Sigmoid colon (tissue), 7 donors: ENCODE data around the gene STK4. TPM values are rescaled to one million over a fixed set of nuclear protein-coding genes. Genes with fewer than 3 reads are reported as not detected.

ENCODE experiments used
- DNase-seq: peaks from one replicate; pipeline ENCODE4 v3.0.0-alpha.2; 2019
- H3K27ac ChIP-seq, 4 donors: fragments of 200-600 bp; sonication (generic); one replicate each; pipeline ENCODE4 v1.5.1; 2016 to 2019; ENCODE audit warnings: mild to moderate bottlenecking in 1 of 4
- H3K27me3 ChIP-seq, 3 donors: fragments of 200-600 bp; sonication (generic); one replicate each; pipeline ENCODE4 v1.5.1; 2019; ENCODE audit warnings: mild to moderate bottlenecking in 1 of 3
- H3K36me3 ChIP-seq, 4 donors: fragments of 200-600 bp; sonication (generic); one replicate each; pipeline ENCODE4 v1.5.1; 2016 to 2019
- H3K4me1 ChIP-seq, 4 donors: fragments of 200-600 bp; sonication (generic); one replicate each; pipeline ENCODE4 v1.5.1; 2017 to 2019
- H3K4me3 ChIP-seq, 4 donors: fragments of 200-600 bp; sonication (generic); one replicate each; pipeline ENCODE4 v1.5.1; 2017 to 2019; ENCODE audit warnings: mild to moderate bottlenecking in 2 of 4, moderate library complexity in 1 of 4
- H3K9me3 ChIP-seq, 4 donors: fragments of 200-600 bp in 3 of 4; sonication (generic) in 3 of 4; one replicate each; pipeline versions ENCODE4 v1.5.1 to v1.6.1; 2013 to 2019
- EP300 ChIP-seq, 4 donors: sonication (generic); formaldehyde crosslinking; IDR thresholded peaks; one replicate each; pipeline ENCODE4 v1.6.1; 2017; ENCODE audit warnings: antibody characterized with exemption in 4 of 4
- POLR2A ChIP-seq, 2 donors: fragments of 450-650 bp; IDR thresholded peaks; one replicate each; pipeline ENCODE4 v1.6.1; 2016; ENCODE audit warnings: antibody characterized with exemption in 2 of 2, mild to moderate bottlenecking in 2 of 2, moderate library complexity in 2 of 2
- POLR2AphosphoS5 ChIP-seq, 4 donors: sonication (generic); formaldehyde crosslinking; IDR thresholded peaks; one replicate each; pipeline ENCODE4 v1.6.1; 2017; ENCODE audit warnings: antibody characterized with exemption in 4 of 4
- WGBS, 2 donors: extraction: QIAGEN DNeasy Blood & Tissue Kit; methylation state at CpG; one replicate each; pipeline ENCODE4 v1.1.7; 2013; 5-methylcytosine and 5-hydroxymethylcytosine counted together
- intact Hi-C: fragments of 100-400 bp; cut with DNase I; formaldehyde crosslinking; loops from one replicate; pipeline ENCODE4 v1.15.1; 2023
- polyA plus RNA-seq, 3 donors: library from polyadenylated mRNA; stranded (reverse); fragments of 200-250 nt; gene quantifications; one replicate each; pipeline ENCODE4 v1.2.3, GENCODE V29; 2013
- total RNA-seq, 4 donors: library from RNA; depleted of rRNA; stranded (reverse); fragments of >200 nt; gene quantifications; one replicate each; pipeline ENCODE4 v1.1.0, GENCODE V29; 2016
- TF ChIP-seq, protein P1 (sequence below), 4 experiments: fragments of 450-650 bp in 3 of 4; fragments of 200-600 bp in 1 of 4; IDR thresholded peaks; one replicate each; pipeline ENCODE4 v1.5.1; 2016 to 2019; ENCODE audit warnings: antibody characterized with exemption in 4 of 4, mild to moderate bottlenecking in 3 of 4, moderate library complexity in 2 of 4
- donor health status: healthy with polysubstance abuse.
- donor health status: Bipolar disorder and iron deficiency.
- donor health status: healthy.

STK4 gene
- total and polyA plus RNA-seq, 7 donors = 6.0 to 31.8 (median 25.7) TPM

DNA sequence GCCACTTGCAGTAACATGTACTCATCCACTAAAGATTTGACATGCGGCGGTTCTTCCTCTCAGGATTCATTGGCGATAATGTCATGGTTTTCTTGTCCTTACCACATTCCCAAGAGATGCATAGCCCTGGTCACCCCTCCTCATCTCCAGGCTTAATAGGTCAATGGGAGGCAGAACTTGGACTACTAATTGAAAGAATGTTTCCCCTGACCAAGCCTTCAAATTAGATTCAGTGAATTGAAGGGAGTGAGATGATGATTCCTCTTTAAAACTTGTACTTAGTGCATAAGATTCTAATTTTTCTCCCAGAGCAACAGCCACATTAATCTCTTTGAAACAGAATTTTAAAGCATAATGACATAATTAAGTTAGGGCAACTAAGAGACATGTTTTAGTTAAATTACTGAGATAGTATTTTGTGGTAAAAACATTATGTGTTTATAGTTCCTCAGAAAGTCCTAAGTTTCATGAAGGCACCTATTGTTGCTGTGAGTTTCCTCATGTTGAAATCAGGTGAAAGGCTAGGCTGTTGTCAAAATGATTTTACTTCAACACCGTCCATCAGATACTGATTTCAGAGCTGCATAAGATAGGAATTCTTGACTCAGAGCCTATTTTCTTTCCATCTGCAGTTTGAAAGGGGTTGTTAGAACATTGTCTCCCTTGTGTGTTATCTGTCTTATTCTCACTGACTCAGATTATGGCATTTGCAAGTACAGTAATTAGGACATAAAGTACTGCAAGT, 48.5 kb downstream of the STK4 start:
- peaks cover 0 to 20% (median 7%) of the 10 kb centered on the region in 4 donors for H3K4me1 ChIP-seq
- WGBS, 2 donors = 71 to 82% methylated on average over 4 of the region's 4 CpGs
- no peak for DNase-seq
- H3K27me3 ChIP-seq = no peaks in the 10 kb centered on the region
- no peak overlapping the region for H3K4me3 ChIP-seq
- no peaks in the 10 kb centered on the region for H3K9me3 ChIP-seq
- no peak overlapping the region for H3K27ac ChIP-seq
- intact Hi-C loops = loop anchor here (10.0 kb wide), 1 partner anchor 280 kb away; no protein-coding TSS in a partner anchor
- TF ChIP-seq POLR2AphosphoS5 (IDR thresholded peaks at IDR 0.05) (no peak), POLR2A (IDR thresholded peaks at IDR 0.05) (no peak), EP300 (IDR thresholded peaks at IDR 0.05) (no peak)
- TF ChIP-seq, protein P1, sequence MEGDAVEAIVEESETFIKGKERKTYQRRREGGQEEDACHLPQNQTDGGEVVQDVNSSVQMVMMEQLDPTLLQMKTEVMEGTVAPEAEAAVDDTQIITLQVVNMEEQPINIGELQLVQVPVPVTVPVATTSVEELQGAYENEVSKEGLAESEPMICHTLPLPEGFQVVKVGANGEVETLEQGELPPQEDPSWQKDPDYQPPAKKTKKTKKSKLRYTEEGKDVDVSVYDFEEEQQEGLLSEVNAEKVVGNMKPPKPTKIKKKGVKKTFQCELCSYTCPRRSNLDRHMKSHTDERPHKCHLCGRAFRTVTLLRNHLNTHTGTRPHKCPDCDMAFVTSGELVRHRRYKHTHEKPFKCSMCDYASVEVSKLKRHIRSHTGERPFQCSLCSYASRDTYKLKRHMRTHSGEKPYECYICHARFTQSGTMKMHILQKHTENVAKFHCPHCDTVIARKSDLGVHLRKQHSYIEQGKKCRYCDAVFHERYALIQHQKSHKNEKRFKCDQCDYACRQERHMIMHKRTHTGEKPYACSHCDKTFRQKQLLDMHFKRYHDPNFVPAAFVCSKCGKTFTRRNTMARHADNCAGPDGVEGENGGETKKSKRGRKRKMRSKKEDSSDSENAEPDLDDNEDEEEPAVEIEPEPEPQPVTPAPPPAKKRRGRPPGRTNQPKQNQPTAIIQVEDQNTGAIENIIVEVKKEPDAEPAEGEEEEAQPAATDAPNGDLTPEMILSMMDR (IDR thresholded peaks at IDR 0.05) = no peak
- no peaks in the 10 kb centered on the region for H3K36me3 ChIP-seq

DNA sequence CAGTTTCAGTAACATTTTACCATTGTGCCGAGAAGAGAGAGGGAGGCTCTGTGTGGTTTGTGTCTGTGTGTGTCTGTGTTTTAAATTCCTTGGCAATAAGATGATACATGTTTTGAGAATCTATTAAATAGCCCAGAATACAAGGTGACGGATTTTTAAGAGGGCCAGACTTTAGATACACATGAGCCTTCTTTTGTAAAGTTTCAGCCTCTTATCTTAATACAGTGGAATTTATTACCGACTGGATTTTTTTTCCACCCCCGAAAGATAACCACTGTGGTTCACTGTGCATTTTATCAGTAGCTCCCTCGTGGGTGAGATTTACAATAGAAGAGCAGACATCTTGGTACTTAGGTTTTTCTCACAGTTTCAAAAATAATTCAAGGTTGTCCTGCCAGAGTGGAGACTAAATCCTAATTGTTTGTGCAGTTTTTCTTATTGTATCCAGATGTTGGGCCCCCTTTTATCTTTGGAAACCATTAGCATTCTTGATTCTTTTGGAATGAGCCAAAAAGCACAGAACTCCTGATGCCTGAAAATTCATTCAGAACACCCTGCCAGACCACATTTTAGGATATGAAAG, 49.9 kb downstream of the STK4 start:
- WGBS, 2 donors = 24 to 60% methylated on average over 5 of the region's 5 CpGs
- Histone ChIP-seq H3K27ac (no peak overlapping the region), H3K4me1 (peaks cover 0 to 20% (median 7%) of the 10 kb centered on the region in 4 donors), H3K27me3 (no peaks in the 10 kb centered on the region), H3K9me3 (no peaks in the 10 kb centered on the region), H3K4me3 (no peak overlapping the region), H3K36me3 (peaks cover 0 to 3% (median 0%) of the 10 kb centered on the region in 4 donors)
- no peak for TF ChIP-seq POLR2A (IDR thresholded peaks at IDR 0.05)
- TF ChIP-seq, protein P1 (IDR thresholded peaks at IDR 0.05) = no peak
- no peak for TF ChIP-seq POLR2AphosphoS5 (IDR thresholded peaks at IDR 0.05)
- no peak for TF ChIP-seq EP300 (IDR thresholded peaks at IDR 0.05)
- intact Hi-C loops = loop anchor here (10.0 kb wide), 1 partner anchor 279 kb away; no protein-coding TSS in a partner anchor
- no peak for DNase-seq

GRCh38 chr20:45017281-45017680, 51.0 kb downstream of the STK4 start:
- Histone ChIP-seq H3K36me3 (peaks cover 0 to 5% (median 0%) of the 10 kb centered on the region in 4 donors), H3K27ac (no peak overlapping the region), H3K4me1 (peaks cover 0 to 20% (median 7%) of the 10 kb centered on the region in 4 donors), H3K27me3 (no peaks in the 10 kb centered on the region), H3K9me3 (no peaks in the 10 kb centered on the region), H3K4me3 (no peak overlapping the region)
- 84 to 92% methylated on average over 5 of the region's 5 CpGs for WGBS, 2 donors
- intact Hi-C loops = loop anchor here (10.0 kb wide), 1 partner anchor 278 kb away; no protein-coding TSS in a partner anchor
- TF ChIP-seq POLR2A (IDR thresholded peaks at IDR 0.05) (no peak), EP300 (IDR thresholded peaks at IDR 0.05) (no peak), POLR2AphosphoS5 (IDR thresholded peaks at IDR 0.05) (no peak)
- TF ChIP-seq, protein P1 (IDR thresholded peaks at IDR 0.05) = no peak
- DNase-seq = no peak

GRCh38 chr20:45017857-45018256, 51.5 kb downstream of the STK4 start:
- no peaks in the 10 kb centered on the region for H3K9me3 ChIP-seq
- H3K27ac ChIP-seq = no peak overlapping the region
- intact Hi-C loops = loop anchor here (10.0 kb wide), 1 partner anchor 277 kb away; no protein-coding TSS in a partner anchor
- H3K27me3 ChIP-seq = no peaks in the 10 kb centered on the region
- peaks cover 0 to 5% (median 0%) of the 10 kb centered on the region in 4 donors for H3K36me3 ChIP-seq
- H3K4me1 ChIP-seq = peaks cover 0 to 20% (median 7%) of the 10 kb centered on the region in 4 donors
- no peak for TF ChIP-seq POLR2A (IDR thresholded peaks at IDR 0.05)
- TF ChIP-seq POLR2AphosphoS5 (IDR thresholded peaks at IDR 0.05) = no peak
- no peak for TF ChIP-seq EP300 (IDR thresholded peaks at IDR 0.05)
- TF ChIP-seq, protein P1 (IDR thresholded peaks at IDR 0.05) = no peak
- no peak for DNase-seq
- H3K4me3 ChIP-seq = no peak overlapping the region
